GM10248 (cell line): Measurements from ENCODE around the gene GRB2.

ENCODE experiments used
- CTCF ChIA-PET: fragments of 300-600 bp; sonication (Branson Sonifier 250); formaldehyde crosslinking; extraction: SDS; loops from one replicate; lab custom pipeline; 2021; ENCODE audit warnings: antibody characterized with exemption; lab: Yijun Ruan, JAX
- POLR2A ChIA-PET: fragments of 350-650 bp; sonication (Branson Sonifier 250); formaldehyde crosslinking; extraction: SDS; loops from one replicate; lab custom pipeline; 2020; ENCODE audit warnings: antibody characterized with exemption; lab: Yijun Ruan, JAX
- DNase-seq: peaks from one replicate; pipeline ENCODE4 v3.0.0; 2012; ENCODE audit errors: extremely low spot score
- CTCF ChIP-seq: IDR thresholded peaks from 2 replicates; pipeline ENCODE4 v1.5.1; 2012; ENCODE audit warnings: mild to moderate bottlenecking, low read depth; ENCODE audit errors: extremely low read depth, missing control alignments, control extremely low read depth

The GRB2 gene

DNA sequence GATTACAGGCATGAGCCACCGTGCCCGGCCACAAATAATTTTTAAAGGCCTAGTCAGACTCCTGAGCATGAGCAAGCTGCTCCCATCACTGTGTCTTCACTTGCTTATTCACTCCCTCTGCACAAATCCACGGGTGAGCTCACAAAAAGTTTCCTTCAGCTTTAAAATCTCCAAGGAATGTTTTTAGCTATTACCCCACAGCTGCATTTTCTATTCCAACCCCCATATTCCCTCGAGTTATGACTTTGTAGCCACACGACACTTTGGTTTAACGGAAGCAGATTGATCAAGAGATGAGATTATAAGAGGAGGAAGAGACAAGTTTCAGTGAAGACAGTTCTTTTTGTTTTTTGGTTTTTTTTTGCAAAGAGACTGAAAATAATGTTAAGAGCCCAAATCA, 67.1 kb downstream of the GRB2 start:
- ChIA-PET POLR2A (interaction anchor here (0.6 to 1.3 kb wide), 3 partner anchors 55 to 78 kb away, joined by 3 to 5 read pairs (median 3); no protein-coding TSS in a partner anchor), CTCF (interaction anchor here (1.0 to 4.5 kb wide), 8 partner anchors 11 to 49 kb away, joined by 3 to 34 read pairs (median 6); partner anchors contain the start of gene SLC25A19)
- DNase-seq, result no peak
- no peak for TF ChIP-seq CTCF

DNA sequence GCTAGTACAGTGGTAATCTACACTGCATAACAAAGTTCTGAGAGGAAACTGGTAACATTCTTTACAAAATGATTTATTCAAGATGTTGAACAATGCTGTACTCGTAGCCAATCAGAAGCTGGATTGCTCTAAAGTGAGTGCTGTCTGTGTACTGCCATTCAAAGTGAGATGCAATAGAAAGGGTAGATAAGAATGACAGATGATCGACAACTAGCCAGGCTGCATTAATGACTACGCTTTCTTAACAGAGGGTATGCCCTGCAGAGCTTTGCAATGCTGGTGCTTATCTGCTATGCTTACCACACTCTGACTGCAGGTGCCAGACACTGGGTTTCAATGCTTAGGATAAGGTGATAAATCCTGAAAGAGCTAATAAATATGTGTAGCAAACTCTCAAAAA, 70.2 kb downstream of the GRB2 start:
- no peak for DNase-seq
- ChIA-PET POLR2A (no interaction called here), CTCF (interaction anchor here (1.0 to 4.5 kb wide), 10 partner anchors 9 to 222 kb away, joined by 3 to 34 read pairs (median 6); partner anchors contain the start of genes MIF4GD, SLC25A19 and TSEN54)
- TF ChIP-seq CTCF, result no peak

DNA sequence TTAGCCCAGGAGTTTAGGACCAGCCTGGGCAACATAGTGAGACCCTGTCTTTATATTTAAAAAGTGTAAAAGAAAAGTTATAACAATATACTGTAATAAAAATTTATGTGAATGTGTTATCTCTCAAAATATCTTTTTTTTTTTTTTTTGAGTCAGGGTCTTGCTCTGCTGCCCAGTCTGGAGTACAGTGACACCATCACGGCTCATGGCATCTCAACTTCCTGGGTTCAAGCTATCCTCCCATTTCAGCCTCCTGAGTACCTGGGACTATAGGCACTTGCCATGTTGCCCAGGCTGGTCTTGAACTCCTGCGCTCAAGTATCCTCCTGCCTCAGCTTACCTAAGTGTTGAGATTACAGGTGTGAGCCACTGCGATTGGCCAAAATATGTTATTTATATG, 70.8 kb downstream of the GRB2 start:
- DNase-seq, result no peak
- CTCF ChIA-PET, result interaction anchor here (2.1 to 4.5 kb wide), 2 partner anchors 11 to 64 kb away, joined by 6 to 34 read pairs; partner anchors contain the start of gene MIF4GD

GRCh38 chr17:75331671-75332070, 73.8 kb downstream of the GRB2 start:
- no peak for TF ChIP-seq CTCF
- ChIA-PET CTCF (interaction anchor here (1.0 to 2.3 kb wide), 3 partner anchors 9 to 49 kb away, joined by 3 to 16 read pairs (median 4); no protein-coding TSS in a partner anchor), POLR2A (no interaction called here)
- no peak for DNase-seq

More for the DNA sequence above, 70.8 kb downstream of the GRB2 start:
- POLR2A ChIA-PET, result no interaction called here
- TF ChIP-seq CTCF, result no peak

DNA sequence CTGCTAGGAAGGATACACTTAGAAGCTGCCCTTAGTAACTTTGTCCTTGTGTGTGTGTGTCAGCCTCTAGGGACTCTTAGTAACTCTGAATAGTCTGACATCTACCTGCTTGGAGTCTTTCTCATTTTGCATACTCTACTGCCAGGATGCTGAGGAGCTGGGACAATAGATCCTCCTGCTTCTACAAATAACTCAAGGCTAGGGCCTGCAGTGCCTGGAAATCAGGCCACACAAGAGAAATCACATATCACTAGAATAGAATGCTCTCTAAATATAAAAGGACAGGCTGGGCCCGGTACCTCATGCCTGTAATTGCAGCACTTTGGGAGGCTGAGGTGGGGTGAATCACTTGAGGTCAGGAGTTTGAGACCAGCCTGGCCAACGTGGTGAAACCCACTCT, 77.7 kb downstream of the GRB2 start:
- DNase-seq, result no peak
- TF ChIP-seq CTCF, result no peak
- POLR2A ChIA-PET, result no interaction called here
- CTCF ChIA-PET, result interaction anchor here (1.0 to 2.9 kb wide), 3 partner anchors 9 to 30 kb away, joined by 3 to 23 read pairs (median 3); no protein-coding TSS in a partner anchor

- POLR2A ChIA-PET, result no interaction called here
- CTCF ChIA-PET, result interaction anchor here (0.7 to 2.9 kb wide), 10 partner anchors 9 to 423 kb away, joined by 3 to 23 read pairs (median 3); partner anchors contain the start of genes GRB2 and MIF4GD
- DNase-seq, result no peak
- no peak for TF ChIP-seq CTCF
Observed at GRCh38 chr17:75326226-75326848, 79.1 kb downstream of the GRB2 start.
